ENCODE measurements around the gene QKI. TPM values are rescaled to one million over a fixed set of nuclear protein-coding genes. Genes with fewer than 3 reads are reported as not detected.
A peak's percentile ranks its signal among the peaks of the same experiment; 100 is the strongest.

QKI gene
- total RNA-seq, 1 donor from 2014 or later, result 45.2 TPM

DNA sequence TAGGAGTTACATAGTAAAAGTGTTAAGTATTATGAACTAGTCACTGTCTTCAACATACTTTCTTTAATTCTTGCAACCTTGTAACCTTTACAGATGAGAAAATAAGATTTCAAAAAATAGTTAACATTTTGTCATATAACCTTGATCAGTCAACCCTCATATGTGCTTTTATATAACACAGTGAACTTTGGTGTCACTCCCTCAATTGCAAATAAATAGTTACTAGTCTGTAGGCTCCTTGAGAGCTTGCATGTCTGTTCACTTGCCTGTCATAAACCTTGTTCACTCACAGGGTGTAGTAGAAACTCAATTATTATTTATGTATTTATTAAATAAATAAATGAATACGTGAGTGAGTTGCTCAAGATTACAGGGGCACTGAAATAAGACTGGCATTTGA is 107.5 kb downstream of the QKI start:
- peak; percentile 69 for ATAC-seq

DNA sequence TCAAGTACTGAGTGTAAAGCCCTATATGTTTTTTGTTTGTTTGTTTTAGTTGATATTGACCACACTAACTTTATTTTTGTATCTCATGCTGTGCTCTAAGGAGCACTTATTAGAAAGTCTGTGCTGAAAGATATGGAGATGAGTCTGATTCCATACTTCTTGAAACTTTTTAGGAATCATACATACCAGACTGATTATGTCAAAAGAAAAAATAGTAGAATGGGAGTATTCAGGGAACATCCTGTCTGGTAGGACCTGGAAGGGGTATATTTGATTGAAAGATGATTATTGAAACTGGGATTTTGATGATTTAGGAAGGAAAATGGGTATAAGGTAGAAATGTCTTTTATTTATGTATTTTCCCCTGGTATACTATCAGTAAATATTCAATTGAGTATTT is 111.4 kb downstream of the QKI start:
- ATAC-seq, result no peak

More for the DNA sequence above, 107.5 kb downstream of the QKI start:
- DNase-seq (ENCODE audit: low spot score), result no peak

DNA sequence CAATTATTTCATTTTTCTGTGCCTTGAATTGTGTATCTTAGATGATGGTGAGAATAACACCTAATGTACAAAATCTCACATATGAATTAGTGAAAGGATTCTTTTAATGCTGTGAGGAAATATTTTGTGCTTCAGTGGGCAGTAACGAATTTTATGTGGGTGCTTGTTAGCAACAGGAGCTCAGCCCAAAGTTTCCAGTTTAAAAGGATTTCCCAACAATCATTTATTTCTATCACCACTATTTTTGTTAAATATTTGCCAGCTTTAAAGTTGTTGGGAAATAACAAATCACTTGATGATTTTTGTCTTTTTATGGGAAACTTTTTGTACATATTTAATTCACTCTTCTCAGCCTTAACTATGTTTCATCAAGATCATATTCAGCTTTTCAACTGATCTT is 111.8 kb downstream of the QKI start:
- ATAC-seq, result peak; percentile 21
- no peak for DNase-seq (ENCODE audit: low spot score)

More for the DNA sequence above, 111.4 kb downstream of the QKI start:
- no peak for DNase-seq (ENCODE audit: low spot score)

DNA sequence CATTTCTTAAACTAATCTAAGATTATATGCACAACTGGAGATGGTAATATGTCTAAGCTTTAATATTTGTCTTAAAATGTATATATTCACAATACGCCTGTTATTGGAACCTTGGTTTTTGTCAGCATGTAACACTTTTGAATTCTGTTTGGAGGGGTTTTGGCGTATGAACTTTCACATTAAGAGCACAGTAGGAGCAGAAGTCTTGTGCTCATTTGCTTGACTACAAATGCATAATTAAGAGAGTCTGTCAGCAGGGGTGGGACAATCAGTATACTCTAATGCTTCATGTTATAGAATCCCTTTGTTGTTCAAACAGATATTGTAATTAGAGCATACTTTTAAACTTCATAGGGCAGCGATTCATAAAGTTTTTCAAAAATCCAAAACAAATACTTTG is 112.8 kb downstream of the QKI start:
- DNase-seq (ENCODE audit: low spot score), result no peak
- ATAC-seq, result no peak

DNA sequence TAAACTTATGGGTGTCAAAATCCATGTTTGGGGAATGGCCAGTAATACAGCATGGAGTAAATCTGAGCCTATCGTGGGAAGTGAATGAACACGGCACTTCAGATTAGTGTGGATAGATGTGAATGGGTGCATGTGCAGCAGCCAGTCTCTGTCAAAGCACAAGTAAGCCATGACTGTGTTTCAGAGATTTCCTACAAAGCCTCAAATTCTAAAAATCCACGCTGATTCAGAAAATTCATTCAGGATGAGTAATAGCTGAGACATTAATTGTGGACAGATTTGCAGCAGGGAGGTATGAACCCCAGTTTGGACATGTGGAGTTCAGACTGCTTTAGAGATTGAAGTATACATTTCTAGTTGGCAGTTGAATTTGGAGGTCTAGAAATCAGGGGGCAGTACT is 115.1 kb downstream of the QKI start:
- peak; percentile 24 for ATAC-seq

DNA sequence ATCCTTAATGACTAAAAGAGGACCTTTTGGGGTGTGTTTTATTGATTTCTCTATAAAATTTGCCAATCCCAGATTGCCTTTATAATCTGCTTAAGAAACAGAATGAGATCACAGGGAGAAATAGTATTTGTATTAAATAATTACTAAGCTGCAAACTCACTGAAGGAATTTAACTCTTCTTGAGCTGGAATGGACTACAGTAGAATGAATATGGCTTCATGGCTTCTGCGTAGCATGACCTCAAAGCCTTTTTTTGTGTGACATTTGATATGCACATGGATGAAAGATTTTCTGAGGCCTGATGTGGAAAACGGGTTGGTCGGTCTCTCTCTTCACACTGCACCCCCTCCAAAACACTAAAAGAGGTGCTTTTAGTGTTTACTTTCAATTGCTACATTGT is 115.9 kb downstream of the QKI start:
- no peak for ATAC-seq
- no peak for DNase-seq (ENCODE audit: low spot score)

More for the DNA sequence above, 115.1 kb downstream of the QKI start:
- no peak for DNase-seq (ENCODE audit: low spot score)

DNA sequence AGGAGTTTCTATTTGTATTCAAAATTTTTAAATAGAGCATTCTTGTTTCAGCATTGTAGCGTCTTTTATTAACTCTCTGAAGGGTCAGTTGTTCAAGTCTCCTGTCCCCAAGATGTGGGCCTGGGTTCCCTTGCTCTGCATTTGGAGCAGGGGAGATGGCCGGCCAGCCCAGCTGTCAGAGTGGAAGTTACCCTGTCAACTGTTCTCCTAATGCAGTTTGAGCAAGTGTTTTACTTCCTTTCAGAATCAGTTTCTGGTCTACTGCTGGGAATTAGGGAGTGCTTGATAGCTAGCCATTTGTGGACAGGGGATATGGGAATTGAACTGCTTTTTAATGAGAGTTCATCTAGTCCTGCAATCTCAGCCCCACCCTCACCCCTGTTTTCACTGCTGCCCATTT is 116.6 kb downstream of the QKI start:
- peak; percentile 41 for ATAC-seq
- DNase-seq (ENCODE audit: low spot score), result no peak

DNA sequence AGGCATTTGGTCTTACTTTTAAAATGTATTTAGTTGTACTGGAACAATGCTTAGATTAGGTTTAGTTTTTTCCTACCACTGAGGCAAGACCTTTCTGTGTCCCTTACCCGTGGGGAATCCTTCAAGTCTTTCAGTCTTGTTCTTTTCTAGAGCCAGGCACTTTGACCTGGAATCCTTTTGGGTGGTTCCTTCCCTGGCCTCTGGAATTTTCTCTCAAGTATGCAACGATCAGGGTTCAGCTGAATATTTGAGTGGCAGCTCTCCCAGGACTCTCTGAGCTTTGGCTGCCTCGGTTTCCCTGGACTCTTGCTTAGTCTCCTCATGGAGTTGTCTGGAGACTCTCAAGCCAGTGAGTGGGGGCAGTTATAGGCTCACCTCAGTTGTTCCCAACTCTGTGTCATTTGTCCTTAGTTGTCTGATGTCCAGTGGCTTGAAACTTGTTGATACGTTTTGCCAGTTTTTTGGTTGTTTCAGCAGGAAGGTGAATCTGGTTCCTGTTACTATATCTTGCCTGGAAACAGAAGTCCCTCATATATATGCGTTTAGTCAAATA is 118.1 kb downstream of the QKI start:
- DNase-seq (ENCODE audit: low spot score), result no peak
- peak; percentile 43 for ATAC-seq

DNA sequence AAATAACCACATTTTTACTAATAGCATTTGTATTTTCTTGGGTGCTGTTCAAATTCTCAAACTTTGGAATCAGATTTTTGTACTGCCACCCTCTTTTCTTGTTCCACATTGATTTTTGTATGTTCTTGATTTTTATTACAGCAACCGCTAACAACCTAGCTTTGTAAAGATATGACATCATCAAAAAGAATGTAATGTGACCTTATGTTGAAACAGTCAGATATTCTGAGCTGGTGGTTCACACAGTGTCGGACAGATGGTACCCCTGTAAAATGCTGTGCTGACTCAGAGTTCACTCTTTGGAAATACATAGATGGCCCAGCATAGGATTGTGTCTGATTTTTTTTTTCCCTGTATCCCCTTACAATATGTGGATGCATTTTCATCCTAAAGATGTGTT is 118.9 kb downstream of the QKI start:
- ATAC-seq (peak; percentile 54), DNase-seq (ENCODE audit: low spot score) (no peak)

DNA sequence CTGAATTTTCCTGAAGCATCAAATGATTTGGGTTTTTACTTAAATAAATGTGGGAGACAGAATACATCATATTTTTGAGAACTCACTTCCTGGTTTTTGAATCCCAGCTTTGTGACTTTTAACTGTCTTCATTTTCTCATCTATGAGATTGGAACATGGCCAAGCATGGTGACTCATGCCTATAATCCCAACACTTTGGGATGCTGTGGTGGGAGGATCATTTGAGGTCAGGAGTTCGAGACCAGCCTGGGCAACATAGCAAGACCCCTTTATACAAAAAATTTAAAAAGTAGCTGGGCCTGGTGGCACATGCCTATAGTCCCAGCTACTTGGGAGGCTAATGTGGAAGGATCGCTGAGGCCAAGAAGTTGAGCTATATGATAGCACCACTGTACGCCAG is 122.3 kb downstream of the QKI start:
- ATAC-seq (no peak), DNase-seq (ENCODE audit: low spot score) (no peak)

DNA sequence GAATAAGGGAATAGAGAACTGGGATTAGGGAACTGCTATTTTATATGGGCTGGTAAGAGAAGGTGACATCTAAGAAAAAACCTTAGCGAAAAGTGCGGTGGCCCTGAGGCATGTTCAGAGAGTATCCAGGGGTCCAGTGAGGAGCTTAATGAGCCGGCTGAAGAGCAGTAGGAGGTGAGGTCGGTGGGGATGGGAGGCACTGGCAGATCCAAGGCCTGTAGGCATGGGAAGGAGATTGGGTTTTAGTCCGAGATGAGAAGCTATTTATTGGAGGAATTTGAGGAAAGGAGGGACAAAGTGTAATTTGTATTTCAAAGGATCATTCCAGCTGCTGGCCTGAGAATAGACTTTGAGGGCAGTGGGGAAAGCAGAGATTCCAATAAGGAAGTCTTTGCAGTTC is 123.8 kb downstream of the QKI start:
- no peak for DNase-seq (ENCODE audit: low spot score)
- ATAC-seq, result no peak

DNA sequence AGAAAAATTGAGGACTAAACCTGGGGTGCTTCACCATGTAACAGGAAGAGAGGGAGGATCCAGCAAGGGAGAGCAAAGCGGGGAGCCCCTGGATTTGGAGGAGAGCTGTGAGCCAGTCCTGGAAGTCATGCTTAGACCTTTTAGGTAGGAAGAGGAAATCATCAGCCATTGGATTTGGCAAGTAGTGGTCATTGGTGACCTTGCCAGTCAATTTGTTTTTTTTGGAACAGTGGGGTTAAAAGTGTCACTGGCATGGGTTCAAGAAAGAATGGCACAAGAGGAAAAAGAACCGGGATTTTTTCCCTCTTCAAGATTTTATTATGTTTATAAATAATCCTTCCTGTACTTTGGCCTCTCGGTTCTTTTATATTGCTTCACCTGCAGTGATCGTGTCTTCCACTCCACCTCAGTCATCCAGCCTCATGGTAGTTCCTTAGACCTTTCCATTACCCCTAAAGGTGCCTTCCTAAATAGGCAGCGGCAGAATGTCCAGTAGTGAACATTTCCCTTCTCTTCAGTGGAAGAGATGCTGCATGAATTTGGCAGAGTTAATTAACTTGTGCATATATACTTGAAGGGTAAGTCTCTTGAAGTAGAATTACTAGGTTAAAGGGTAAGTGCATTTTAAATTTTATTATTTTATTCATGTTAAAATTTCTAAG is 124.7 kb downstream of the QKI start:
- DNase-seq (ENCODE audit: low spot score), result no peak
- ATAC-seq, result peak; percentile 87

DNA sequence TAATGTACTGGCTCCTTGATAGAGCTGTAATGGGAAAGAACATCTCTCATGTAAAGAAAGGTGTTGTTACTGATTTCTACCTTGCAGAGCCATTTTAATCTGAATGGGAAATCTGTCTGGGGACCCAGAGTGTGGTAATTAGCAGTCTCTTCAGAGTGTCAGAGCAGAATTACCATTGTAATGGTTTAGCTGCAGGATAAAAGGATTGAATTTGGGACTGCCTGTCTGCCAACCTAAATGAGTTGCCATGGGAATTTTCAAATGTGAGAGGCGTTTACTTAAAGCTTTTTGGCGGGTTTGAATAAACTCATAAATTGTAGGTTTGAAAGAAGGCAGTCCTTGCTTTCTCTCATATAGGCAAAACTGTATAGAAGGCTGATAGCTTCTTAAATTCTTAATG is 128.8 kb downstream of the QKI start:
- DNase-seq (ENCODE audit: low spot score) (no peak), ATAC-seq (no peak)

DNA sequence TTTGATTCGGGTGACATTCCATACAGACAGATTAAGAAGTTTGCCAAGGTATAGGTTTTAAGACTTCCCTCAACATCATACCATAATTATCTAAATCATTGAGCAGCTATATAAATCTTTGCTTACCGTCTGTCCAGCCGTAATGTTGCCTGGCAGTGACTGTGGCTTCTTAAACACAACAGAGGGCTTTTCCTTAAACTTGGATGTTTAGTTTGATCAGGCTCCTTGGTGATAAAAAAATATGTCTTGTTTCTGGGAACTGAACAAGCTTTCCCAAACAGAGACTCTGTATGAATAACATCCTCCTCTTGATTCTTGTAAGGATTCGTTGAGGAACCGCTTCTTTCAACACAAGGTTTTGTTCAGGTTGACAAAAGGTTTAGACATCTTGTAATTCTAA is 130.9 kb downstream of the QKI start:
- no peak for ATAC-seq
- DNase-seq (ENCODE audit: low spot score), result no peak

DNA sequence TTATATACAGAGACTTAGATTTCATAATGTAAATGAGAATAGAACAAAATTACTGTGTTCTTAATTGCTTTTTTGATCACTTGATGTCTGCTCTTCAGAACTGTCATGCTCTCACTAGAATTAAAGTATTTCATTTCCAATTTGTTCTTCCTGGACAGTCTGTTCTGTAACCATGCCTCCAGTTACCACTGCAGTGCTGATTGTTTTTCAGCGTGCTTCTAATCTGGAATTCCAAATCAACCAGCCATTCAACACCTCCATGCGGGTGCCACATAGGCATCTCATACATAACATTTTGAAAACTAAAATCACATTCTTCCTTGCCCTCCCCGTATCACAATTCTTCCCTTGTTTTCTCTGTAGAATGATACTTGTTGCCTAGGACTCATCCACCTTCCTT is 132.8 kb downstream of the QKI start:
- ATAC-seq (no peak), DNase-seq (ENCODE audit: low spot score) (no peak)

DNA sequence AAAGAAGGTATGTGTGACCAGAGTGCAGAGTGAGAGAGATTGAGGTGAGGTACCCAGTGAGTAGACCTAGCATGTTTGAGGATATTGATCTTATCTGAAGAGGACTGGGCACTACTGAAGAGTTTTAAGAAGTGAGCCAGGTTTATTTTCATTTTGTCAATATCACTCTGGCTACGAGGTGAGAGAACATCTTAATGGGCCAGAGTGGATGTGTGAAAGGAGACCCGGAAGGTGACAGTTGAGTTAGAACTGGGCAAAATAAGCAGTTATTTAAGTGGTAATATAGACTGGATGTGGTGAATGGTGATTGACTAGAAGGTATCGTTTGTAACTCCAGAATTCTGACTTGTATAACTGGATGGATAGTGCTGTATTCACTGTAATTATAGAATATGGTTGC is 134.1 kb downstream of the QKI start:
- ATAC-seq (no peak), DNase-seq (ENCODE audit: low spot score) (no peak)

DNA sequence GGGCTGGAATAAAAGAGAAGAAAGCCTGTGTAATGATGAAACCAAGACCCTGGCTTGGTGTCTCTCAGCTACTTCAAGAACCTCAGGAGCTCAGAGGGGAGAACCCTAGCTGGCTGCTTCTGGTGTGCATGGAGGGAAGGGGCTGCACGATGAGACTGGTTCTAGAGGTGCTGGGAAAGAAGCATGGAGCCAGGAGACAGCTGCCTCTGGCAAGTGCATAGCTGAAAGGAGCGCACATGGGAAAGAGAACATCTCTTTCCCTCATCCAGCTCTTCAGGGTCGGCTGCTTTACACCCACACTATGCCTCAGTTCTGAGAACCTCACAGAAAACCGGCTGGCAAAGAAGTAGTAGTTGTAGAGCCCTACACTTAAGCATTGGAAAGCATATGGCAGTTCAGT is 139.5 kb downstream of the QKI start:
- ATAC-seq, result peak; percentile 17

DNA sequence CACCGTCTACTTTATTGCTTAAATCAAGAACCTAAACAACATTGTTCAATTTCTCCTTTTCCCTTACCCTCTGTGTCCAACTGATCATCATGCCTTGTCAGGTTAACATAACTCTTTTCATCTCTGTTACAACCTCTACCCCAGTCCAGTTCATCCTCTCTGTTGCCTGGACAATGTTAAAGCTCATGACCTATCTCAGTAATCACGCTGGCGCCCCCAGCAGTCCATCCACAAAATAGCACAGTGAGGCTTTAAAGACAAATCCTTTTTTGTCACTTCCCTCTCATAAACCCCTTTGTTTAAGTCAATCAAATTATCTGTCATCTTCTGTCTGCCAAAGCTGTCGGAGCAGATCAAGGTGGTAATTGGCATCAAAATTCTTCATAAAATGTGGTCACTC is 140.1 kb downstream of the QKI start:
- ATAC-seq (peak; percentile 89), DNase-seq (ENCODE audit: low spot score) (no peak)

More for the DNA sequence above, 139.5 kb downstream of the QKI start:
- no peak for DNase-seq (ENCODE audit: low spot score)

DNA sequence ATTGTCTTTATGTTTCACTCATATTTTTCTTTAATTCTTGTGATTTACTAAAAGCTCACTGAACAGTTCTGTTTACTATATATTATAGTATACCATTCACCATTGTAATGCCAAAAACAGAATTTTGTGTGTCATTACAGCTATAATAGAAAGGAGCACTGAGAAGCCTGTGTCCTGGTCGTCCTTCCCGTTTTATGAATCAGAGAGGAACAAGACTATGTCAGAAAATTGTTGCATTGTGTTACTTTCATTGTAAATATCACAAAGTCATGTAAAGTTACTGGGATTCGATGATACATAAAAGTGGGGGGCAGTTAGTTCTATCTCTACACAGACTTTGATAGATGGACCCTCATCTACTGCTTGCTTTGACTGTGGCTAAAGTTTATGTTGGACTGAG is 145.1 kb downstream of the QKI start:
- DNase-seq (ENCODE audit: low spot score) (no peak), ATAC-seq (no peak)

DNA sequence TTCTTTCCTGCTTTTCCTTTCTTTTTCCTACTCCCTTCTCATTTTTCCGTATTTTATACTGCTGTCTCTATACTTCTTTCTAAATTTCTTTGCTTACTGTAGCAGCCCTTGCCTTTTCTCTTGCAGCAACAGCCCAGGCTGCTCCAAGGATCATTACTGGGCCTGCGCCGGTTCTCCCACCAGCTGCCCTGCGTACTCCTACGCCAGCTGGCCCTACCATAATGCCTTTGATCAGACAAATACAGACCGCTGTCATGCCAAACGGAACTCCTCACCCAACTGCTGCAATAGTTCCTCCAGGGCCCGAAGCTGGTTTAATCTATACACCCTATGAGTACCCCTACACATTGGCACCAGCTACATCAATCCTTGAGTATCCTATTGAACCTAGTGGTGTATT is 148.8 kb downstream of the QKI start:
- ATAC-seq, result no peak
- DNase-seq (ENCODE audit: low spot score), result no peak

DNA sequence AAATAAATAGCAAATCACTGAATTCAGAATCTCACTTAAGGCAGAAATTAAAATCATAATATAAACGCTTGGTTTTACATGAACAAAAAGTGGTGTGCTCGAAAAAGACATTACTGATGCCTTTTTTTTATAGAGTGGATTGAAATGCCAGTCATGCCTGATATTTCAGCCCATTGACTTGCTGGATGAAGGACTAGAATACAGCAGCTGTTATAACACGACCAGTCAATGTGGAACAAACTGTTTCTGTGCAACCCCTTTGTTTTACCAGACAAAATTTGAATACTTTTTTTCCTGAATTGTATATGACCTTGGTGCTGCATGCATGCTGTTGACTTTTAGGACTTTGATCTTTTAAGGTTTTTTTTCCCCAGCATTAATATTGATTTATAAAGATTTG is 150.0 kb downstream of the QKI start:
- no peak for DNase-seq (ENCODE audit: low spot score)
- no peak for ATAC-seq

DNA sequence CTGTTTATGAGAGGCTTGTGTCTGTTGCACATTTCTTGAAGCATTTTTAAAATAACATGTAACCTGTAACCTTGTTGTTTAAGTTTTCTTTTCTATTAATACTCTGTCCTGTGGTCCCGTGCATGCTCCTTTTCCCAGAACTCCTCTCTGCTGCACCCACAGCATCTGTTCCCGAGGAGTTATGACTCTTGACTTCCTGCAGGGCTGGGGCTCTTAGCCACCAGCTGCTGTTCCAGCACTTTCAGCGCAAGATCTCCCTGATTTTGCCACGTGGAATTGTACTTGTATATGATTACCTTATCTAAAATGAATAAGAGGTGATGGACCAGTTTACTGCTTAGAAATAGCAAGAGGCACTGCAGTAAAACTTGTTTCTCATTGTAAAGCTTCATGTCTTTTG is 150.6 kb downstream of the QKI start:
- no peak for DNase-seq (ENCODE audit: low spot score)
- no peak for ATAC-seq

DNA sequence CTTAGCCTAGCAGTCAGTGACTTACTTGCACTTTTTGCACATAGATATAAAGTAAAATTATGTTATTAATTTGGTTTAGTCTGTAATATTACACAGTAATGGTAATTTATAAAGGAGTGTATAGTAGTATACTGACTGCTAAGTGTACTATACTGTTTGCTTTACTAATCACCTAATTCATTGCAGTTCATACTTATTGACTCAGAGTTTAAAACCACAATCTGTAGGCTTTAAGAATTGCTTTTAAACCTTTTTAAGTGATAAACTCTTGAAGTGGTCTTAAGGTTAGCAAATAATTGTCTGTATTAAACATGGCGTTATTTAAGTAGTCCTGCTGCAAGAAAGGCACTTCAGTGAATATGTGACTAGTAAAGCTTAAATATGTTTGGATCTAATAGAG is 151.5 kb downstream of the QKI start:
- DNase-seq (ENCODE audit: low spot score) (no peak), ATAC-seq (no peak)
